ENCODE measurements around the gene LY86.

The LY86 gene

GRCh38 chr6:6688283-6688682 lies 99.8 kb downstream of the LY86 start:
- Histone ChIP-seq H3K4me1 (ENCODE audit: insufficient read depth, poor library complexity, severe bottlenecking) (peaks cover 42% of the 10 kb centered on the region), H3K9me3 (ENCODE audit: severe bottlenecking) (peaks cover 6% of the 10 kb centered on the region), H3K36me3 (ENCODE audit: low read depth) (no peaks in the 10 kb centered on the region), H3K27me3 (ENCODE audit: insufficient read depth, poor library complexity, severe bottlenecking) (no peaks in the 10 kb centered on the region), H3K27ac (ENCODE audit: poor library complexity, severe bottlenecking) (peak overlapping the region; percentile 98), H3K4me3 (ENCODE audit: severe bottlenecking) (no peak overlapping the region)
- no peak for ATAC-seq (ENCODE audit: low read depth)
- no peak for TF ChIP-seq CTCF (IDR thresholded peaks at IDR 0.05; ENCODE audit: poor library complexity, severe bottlenecking)
- no peak for DNase-seq (ENCODE audit: low spot score)

GRCh38 chr6:6688951-6689350 lies 100.4 kb downstream of the LY86 start:
- peaks cover 42% of the 10 kb centered on the region for H3K4me1 ChIP-seq (ENCODE audit: insufficient read depth, poor library complexity, severe bottlenecking)
- no peak for TF ChIP-seq CTCF (IDR thresholded peaks at IDR 0.05; ENCODE audit: poor library complexity, severe bottlenecking)
- no peak overlapping the region for H3K4me3 ChIP-seq (ENCODE audit: severe bottlenecking)
- peak overlapping the region; percentile 98 for H3K27ac ChIP-seq (ENCODE audit: poor library complexity, severe bottlenecking)
- H3K27me3 ChIP-seq (ENCODE audit: insufficient read depth, poor library complexity, severe bottlenecking) = no peaks in the 10 kb centered on the region
- DNase-seq (ENCODE audit: low spot score) = no peak
- no peaks in the 10 kb centered on the region for H3K36me3 ChIP-seq (ENCODE audit: low read depth)
- H3K9me3 ChIP-seq (ENCODE audit: severe bottlenecking) = peaks cover 6% of the 10 kb centered on the region
- no peak for ATAC-seq (ENCODE audit: low read depth)

GRCh38 chr6:6689400-6690143 lies 101.1 kb downstream of the LY86 start:
- Histone ChIP-seq H3K27ac (ENCODE audit: poor library complexity, severe bottlenecking) (peak overlapping the region; percentile 98), H3K4me3 (ENCODE audit: severe bottlenecking) (no peak overlapping the region), H3K4me1 (ENCODE audit: insufficient read depth, poor library complexity, severe bottlenecking) (peaks cover 48% of the 10 kb centered on the region), H3K36me3 (ENCODE audit: low read depth) (no peaks in the 10 kb centered on the region), H3K9me3 (ENCODE audit: severe bottlenecking) (peaks cover 6% of the 10 kb centered on the region), H3K27me3 (ENCODE audit: insufficient read depth, poor library complexity, severe bottlenecking) (no peaks in the 10 kb centered on the region)
- peak; percentile 59 for ATAC-seq (ENCODE audit: low read depth)
- no peak for DNase-seq (ENCODE audit: low spot score)
- TF ChIP-seq CTCF (IDR thresholded peaks at IDR 0.05; ENCODE audit: poor library complexity, severe bottlenecking) = no peak

- TF ChIP-seq CTCF (IDR thresholded peaks at IDR 0.05; ENCODE audit: poor library complexity, severe bottlenecking) = no peak
- Histone ChIP-seq H3K36me3 (ENCODE audit: low read depth) (no peaks in the 10 kb centered on the region), H3K27me3 (ENCODE audit: insufficient read depth, poor library complexity, severe bottlenecking) (no peaks in the 10 kb centered on the region), H3K4me3 (ENCODE audit: severe bottlenecking) (no peak overlapping the region), H3K4me1 (ENCODE audit: insufficient read depth, poor library complexity, severe bottlenecking) (peaks cover 53% of the 10 kb centered on the region), H3K27ac (ENCODE audit: poor library complexity, severe bottlenecking) (peak overlapping the region; percentile 98), H3K9me3 (ENCODE audit: severe bottlenecking) (peaks cover 6% of the 10 kb centered on the region)
- ATAC-seq (ENCODE audit: low read depth) (no peak), DNase-seq (ENCODE audit: low spot score) (no peak)
Observed at GRCh38 chr6:6690144-6690483, 101.6 kb downstream of the LY86 start.

GRCh38 chr6:6694368-6694780 lies 105.9 kb downstream of the LY86 start:
- Histone ChIP-seq H3K27me3 (ENCODE audit: insufficient read depth, poor library complexity, severe bottlenecking) (no peaks in the 10 kb centered on the region), H3K27ac (ENCODE audit: poor library complexity, severe bottlenecking) (peak overlapping the region; percentile 70), H3K4me3 (ENCODE audit: severe bottlenecking) (no peak overlapping the region), H3K4me1 (ENCODE audit: insufficient read depth, poor library complexity, severe bottlenecking) (peaks cover 49% of the 10 kb centered on the region), H3K9me3 (ENCODE audit: severe bottlenecking) (peaks cover 6% of the 10 kb centered on the region), H3K36me3 (ENCODE audit: low read depth) (no peaks in the 10 kb centered on the region)
- no peak for DNase-seq (ENCODE audit: low spot score)
- no peak for TF ChIP-seq CTCF (IDR thresholded peaks at IDR 0.05; ENCODE audit: poor library complexity, severe bottlenecking)
- ATAC-seq (ENCODE audit: low read depth) = no peak

Data from RWPE2 (cell line).